HG03103 (cell line): ENCODE data around the gene CRYGD.

Experiments used
- ATAC-seq: cut with Tn5 transposase; IDR thresholded peaks from one replicate; pipeline ENCODE4 v1.9.1; 2021; ENCODE audit warnings: low read depth; ENCODE audit not compliant: unreplicated experiment

Gene CRYGD

DNA sequence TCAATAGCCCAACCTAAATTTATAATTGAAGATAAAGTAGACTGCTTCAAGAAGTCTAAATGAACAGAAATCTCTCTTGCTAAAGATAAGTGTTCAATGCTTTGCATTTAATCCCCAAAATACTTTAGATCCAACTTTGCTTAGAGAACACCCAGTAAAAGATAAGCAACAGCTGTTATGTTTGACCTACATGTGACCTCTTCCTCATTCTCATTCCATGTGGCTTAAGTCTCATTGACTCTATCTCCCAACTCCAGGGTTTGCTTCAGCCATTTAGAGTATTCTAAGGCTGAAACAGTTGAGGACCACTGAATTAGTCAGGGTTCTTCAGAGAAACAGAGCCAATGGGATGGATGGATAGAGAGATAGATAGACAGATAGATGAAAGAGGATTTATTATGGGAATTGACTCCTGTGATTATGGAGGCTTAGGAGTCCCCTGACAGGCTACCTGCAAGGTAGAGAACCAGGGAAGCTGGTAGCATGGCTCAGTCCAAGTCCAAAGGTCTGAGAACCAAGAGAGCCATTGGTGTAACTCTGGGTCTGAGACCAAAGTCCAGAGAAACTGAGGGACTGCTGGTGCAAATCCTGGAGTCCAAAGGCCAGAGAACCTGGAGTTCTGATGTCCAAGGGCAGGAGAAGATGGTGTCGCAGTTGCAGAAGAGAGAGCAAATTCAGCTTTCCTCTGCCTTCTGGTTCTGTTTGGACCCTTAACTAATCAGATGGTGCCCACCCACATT, 32.1 kb downstream of the CRYGD start:
- no peak for ATAC-seq

DNA sequence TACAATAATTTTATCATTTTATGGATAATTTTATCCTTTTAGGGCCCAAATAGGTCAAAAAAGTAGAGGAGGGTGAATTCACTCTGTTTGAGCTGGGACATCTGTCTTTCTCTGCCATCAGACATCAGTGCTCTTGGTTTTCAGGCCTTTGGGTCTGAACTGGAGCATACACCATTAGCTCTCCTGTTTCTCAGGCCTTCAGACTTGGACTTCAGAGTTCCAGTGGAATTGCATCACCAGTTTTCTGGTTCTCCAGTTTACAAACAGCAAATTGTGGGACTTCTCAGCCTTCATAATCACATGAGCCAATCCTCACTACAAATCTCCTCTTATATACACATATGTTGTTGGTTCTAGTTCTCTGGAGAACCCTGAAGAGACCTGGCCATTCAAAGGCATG, 33.9 kb downstream of the CRYGD start:
- no peak for ATAC-seq

DNA sequence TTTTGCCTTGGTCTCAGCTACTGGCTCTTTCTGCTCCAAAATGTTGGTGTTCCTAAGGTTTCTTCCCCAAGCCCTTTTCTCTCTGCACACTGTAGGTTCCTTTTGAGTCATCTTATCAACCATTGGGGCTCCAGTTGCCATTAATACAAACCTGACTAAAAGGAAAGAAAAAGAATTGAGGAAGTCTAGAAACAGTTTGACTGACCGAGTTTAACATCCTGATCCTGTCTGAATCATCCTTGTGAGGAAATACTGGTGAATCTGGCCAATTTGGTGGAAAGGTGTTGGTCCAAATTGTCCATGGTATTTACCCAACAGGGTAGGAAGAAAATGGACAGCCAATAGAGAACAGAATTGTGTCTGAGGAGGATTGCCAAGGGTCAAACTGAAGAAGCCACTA, 38.3 kb downstream of the CRYGD start:
- ATAC-seq = no peak

DNA sequence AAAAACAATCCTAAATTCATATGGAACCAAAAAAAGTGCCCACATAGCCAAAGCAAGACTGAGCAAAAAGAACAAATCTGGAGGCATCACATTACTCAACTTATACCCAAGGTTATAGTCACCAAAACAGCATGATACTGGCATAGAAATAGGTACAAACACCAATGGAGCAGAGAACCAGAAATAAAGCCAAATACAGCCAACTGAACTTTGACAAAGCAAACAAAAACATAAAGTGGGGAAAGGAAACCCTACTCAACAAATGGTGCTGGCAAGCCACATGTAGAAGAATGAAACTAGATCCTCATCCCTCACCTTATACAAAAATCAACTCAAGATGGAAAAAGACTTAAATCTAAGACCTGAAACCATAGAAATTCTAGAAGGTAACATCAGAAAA, 40.5 kb downstream of the CRYGD start:
- ATAC-seq = no peak

DNA sequence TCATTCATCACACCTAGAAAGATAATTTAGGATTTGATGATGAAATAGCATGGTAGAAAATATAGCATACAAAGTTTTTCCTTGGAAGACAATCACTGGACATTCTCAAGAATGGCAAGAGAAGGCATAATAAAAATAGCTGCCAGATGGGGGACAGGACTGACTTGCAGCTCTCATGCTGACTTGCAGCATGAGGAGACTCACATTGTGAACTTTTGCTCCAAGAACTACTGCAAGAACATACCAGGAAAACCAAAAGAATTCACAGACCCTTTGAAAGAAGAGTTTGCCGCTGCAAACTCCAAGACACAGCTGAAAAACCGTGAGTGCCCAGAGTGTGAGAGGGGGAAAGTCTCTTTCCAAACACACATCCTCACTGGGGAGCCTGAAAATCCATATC, 47.0 kb downstream of the CRYGD start:
- ATAC-seq = no peak

DNA sequence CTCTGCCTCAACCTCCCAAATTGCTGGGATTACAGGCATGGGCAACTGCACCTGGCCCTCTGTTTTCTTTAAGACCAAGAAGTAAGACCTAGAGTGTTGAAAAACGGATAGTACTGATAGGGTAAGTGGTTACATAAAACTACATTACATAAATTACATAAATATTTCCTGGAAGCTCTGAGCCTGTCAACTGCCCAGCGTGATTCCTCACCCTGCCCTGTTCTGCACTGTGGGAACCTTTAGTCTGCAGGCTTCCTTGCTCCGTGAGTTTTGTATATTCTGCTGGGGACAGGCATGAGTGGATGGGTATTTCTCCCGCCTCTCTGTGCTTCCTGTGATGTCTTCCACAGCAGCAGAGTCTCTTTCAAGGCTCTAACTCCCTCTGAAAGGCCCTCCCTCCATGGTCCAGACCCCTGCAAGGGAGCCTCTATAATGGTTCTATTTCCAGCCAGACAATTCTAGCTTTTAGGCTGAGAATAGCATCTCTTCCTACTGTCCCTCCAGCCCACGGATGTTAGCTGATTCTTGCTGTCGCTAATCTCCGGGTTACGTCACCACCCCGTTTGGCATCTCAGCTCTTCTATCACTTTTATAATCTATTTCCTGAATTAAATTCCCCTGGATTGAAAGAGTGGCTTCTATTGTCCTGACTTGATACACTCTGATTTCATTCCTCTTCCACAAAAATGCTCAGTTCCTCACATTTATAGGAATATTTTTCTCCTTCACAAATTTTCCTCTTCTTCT, 49.5 kb downstream of the CRYGD start:
- ATAC-seq = no peak

DNA sequence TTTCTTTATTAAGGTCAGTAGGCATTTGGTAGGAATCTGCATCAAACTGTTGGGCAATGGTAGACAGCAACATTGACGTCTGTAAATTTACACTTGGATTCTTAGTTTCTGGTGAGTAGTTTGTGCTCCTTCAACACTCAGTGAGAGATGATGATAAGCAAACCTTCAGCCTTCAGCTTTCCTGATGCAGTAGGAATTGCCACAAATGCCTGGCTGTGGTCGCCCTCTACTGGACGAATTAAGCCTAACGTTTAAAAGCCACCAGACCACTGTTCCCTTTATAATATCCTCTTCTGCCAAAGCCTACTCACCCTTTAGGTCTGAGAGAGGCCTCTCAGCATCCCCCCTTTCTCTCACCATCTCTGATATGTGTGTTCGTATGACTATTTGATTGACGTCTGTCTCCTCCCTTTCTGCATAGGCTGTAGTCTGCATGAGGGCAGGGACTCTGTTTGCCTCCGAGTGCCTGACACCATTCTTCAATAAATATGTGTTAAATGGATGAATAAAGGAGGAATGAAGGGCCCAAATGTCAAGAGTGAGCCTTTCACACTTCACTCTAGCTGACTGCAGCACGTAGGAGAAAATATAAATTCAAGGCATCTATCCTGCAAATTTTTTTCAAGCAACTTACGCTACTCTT, 52.0 kb downstream of the CRYGD start:
- ATAC-seq = peak; percentile 94
